Ascending aorta (tissue), 2 donors: Measurements from ENCODE around the gene TRIM15. TPM values are rescaled to one million over a fixed set of nuclear protein-coding genes. Genes with fewer than 3 reads are reported as not detected.

Experiments
- DNase-seq, 2 donors: peaks; one replicate each; pipeline ENCODE4 v3.0.0-alpha.2; 2019; ENCODE audit warnings: low spot score in 2 of 2
- H3K27ac ChIP-seq, 2 donors: fragments of 200-600 bp; sonication (generic); one replicate each; pipeline ENCODE4 v1.5.1; 2016 to 2017; ENCODE audit warnings: mild to moderate bottlenecking in 1 of 2
- H3K27me3 ChIP-seq: fragments of 200-600 bp; sonication (generic); one replicate; pipeline ENCODE4 v1.5.1; 2017
- H3K36me3 ChIP-seq, 2 donors: fragments of 200-600 bp; sonication (generic); one replicate each; pipeline ENCODE4 v1.5.1; 2016
- H3K4me1 ChIP-seq, 2 donors: fragments of 200-600 bp; sonication (generic); one replicate each; pipeline ENCODE4 v1.5.1; 2016 to 2017; ENCODE audit warnings: mild to moderate bottlenecking in 1 of 2
- H3K4me3 ChIP-seq, 2 donors: fragments of 200-600 bp; sonication (generic); one replicate each; pipeline ENCODE4 v1.5.1; 2016 to 2017; ENCODE audit warnings: mild to moderate bottlenecking in 1 of 2
- H3K9me3 ChIP-seq, 2 donors: fragments of 200-600 bp; sonication (generic); one replicate each; pipeline ENCODE4 v1.5.1; 2016
- intact Hi-C: fragments of 100-400 bp; cut with DNase I; formaldehyde crosslinking; loops from one replicate; pipeline ENCODE4 v1.15.1; 2023
- total RNA-seq: library from RNA; depleted of rRNA; stranded (reverse); fragments of >200 nt; gene quantifications from one replicate; pipeline ENCODE4 v1.1.0, GENCODE V29; 2016
- TF ChIP-seq, protein P1 (sequence below), 3 experiments: fragments of 200-600 bp in 2 of 3; fragments of 450-650 bp in 1 of 3; sonication (generic) in 2 of 3; IDR thresholded peaks; one replicate each; pipeline ENCODE4 v1.5.1; 2016 to 2019; ENCODE audit warnings: antibody characterized with exemption in 3 of 3, mild to moderate bottlenecking in 1 of 3, moderate library complexity in 1 of 3

TRIM15 gene
- total RNA-seq, 1 donor from 2014 or later = not detected

- Histone ChIP-seq H3K4me1 (peaks cover 0 to 5% of the 10 kb centered on the region in 2 donors), H3K36me3 (no peaks in the 10 kb centered on the region), H3K27ac (no peak overlapping the region), H3K27me3 (no peaks in the 10 kb centered on the region), H3K9me3 (no peaks in the 10 kb centered on the region), H3K4me3 (no peak overlapping the region)
- TF ChIP-seq, protein P1, sequence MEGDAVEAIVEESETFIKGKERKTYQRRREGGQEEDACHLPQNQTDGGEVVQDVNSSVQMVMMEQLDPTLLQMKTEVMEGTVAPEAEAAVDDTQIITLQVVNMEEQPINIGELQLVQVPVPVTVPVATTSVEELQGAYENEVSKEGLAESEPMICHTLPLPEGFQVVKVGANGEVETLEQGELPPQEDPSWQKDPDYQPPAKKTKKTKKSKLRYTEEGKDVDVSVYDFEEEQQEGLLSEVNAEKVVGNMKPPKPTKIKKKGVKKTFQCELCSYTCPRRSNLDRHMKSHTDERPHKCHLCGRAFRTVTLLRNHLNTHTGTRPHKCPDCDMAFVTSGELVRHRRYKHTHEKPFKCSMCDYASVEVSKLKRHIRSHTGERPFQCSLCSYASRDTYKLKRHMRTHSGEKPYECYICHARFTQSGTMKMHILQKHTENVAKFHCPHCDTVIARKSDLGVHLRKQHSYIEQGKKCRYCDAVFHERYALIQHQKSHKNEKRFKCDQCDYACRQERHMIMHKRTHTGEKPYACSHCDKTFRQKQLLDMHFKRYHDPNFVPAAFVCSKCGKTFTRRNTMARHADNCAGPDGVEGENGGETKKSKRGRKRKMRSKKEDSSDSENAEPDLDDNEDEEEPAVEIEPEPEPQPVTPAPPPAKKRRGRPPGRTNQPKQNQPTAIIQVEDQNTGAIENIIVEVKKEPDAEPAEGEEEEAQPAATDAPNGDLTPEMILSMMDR (IDR thresholded peaks at IDR 0.05) = no peak
- DNase-seq = no peak
- intact Hi-C loops = no loop called here
Measured at GRCh38 chr6:30171677-30172471, 8.5 kb downstream of the TRIM15 start.

- intact Hi-C loops = no loop called here
- no peaks in the 10 kb centered on the region for H3K27me3 ChIP-seq
Measured at GRCh38 chr6:30172681-30173080, 9.3 kb downstream of the TRIM15 start.

GRCh38 chr6:30175765-30176164 lies 12.4 kb downstream of the TRIM15 start:
- Histone ChIP-seq H3K36me3 (no peaks in the 10 kb centered on the region), H3K9me3 (peaks cover 3 to 11% of the 10 kb centered on the region in 2 donors), H3K4me3 (no peak overlapping the region), H3K27me3 (no peaks in the 10 kb centered on the region), H3K4me1 (peaks cover 0 to 5% of the 10 kb centered on the region in 2 donors), H3K27ac (no peak overlapping the region)
- intact Hi-C loops = no loop called here
- TF ChIP-seq, protein P1 (IDR thresholded peaks at IDR 0.05) = no peak
- no peak for DNase-seq

More at GRCh38 chr6:30172681-30173080, 9.3 kb downstream of the TRIM15 start:
- H3K4me1 ChIP-seq = peaks cover 0 to 5% of the 10 kb centered on the region in 2 donors
- no peak for DNase-seq
- TF ChIP-seq, protein P1 (IDR thresholded peaks at IDR 0.05) = no peak
- no peak overlapping the region for H3K27ac ChIP-seq
- no peaks in the 10 kb centered on the region for H3K36me3 ChIP-seq
- H3K9me3 ChIP-seq = no peaks in the 10 kb centered on the region
- no peak overlapping the region for H3K4me3 ChIP-seq

DNA sequence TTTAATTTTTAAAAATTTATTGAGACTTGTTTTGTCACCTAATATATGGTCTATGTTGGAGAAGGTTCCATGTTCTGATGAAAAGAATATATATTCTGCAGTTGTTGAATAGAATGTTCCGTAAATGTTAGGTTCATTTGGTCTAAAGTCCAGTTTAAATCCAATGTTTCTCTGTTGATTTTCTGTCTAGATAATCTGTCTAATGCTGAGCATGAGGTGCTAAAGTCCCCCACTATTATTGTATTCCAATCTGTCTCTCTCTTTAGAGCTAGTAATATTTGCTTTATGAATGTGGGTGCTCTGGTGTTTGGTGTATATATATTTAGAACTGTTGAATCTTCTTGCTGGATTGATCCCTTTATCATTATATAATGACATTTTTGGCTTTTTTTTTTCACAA lies 15.5 kb downstream of the TRIM15 start:
- Histone ChIP-seq H3K27ac (no peak overlapping the region), H3K4me3 (no peak overlapping the region), H3K27me3 (no peaks in the 10 kb centered on the region), H3K4me1 (no peaks in the 10 kb centered on the region), H3K9me3 (peaks cover 3 to 11% of the 10 kb centered on the region in 2 donors), H3K36me3 (no peaks in the 10 kb centered on the region)
- TF ChIP-seq, protein P1 (IDR thresholded peaks at IDR 0.05) = no peak
- no peak for DNase-seq
- intact Hi-C loops = no loop called here

DNA sequence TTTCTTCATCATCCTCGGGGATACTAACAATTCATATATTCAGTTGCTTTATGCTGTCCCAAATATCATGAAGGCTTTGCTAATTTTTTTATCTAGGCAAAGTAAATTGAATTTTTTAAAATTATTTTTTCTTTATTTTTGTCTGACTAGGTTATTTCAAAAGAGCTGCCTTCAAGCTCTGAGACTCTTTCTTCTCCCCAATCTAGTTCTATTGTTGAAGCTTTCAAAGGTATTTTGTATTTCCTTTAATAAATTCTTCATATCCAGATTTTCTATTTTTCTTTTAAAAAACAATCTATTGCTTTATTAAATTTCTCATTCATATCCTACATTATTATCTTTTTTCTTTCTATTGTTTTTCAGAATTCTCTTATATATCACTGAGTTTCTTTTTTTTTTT lies 16.8 kb downstream of the TRIM15 start:
- TF ChIP-seq, protein P1 (IDR thresholded peaks at IDR 0.05) = no peak
- Histone ChIP-seq H3K4me3 (no peak overlapping the region), H3K9me3 (peaks cover 3 to 11% of the 10 kb centered on the region in 2 donors), H3K36me3 (peaks cover 0 to 1% of the 10 kb centered on the region in 2 donors), H3K4me1 (no peaks in the 10 kb centered on the region), H3K27ac (no peak overlapping the region), H3K27me3 (no peaks in the 10 kb centered on the region)
- DNase-seq = no peak
- intact Hi-C loops = no loop called here
